Osteoblast (primary cell): ENCODE measurements around the gene NTHL1. TPM values are rescaled to one million over a fixed set of nuclear protein-coding genes. Genes with fewer than 3 reads are reported as not detected.

Experiments used
- DNase-seq: peaks from one replicate; pipeline ENCODE4 v3.0.0; 2011; ENCODE audit warnings: low spot score, mixed read lengths; ENCODE audit not compliant: insufficient read length; ENCODE audit errors: missing footprints
- H2AFZ ChIP-seq: 2 replicates; pipeline ENCODE4 v1.6.0; 2011; ENCODE audit warnings: mild to moderate bottlenecking, low read length
- H3K27ac ChIP-seq: 2 replicates; pipeline ENCODE4 v1.5.1; 2011; ENCODE audit warnings: mild to moderate bottlenecking, low read depth, low read length, moderate library complexity
- H3K27me3 ChIP-seq: 2 replicates; pipeline ENCODE4 v1.6.0; 2012; ENCODE audit warnings: mild to moderate bottlenecking, control low read depth, inconsistent platforms, low read length, moderate library complexity; ENCODE audit not compliant: insufficient read depth
- H3K36me3 ChIP-seq: 2 replicates; pipeline ENCODE4 v1.5.1; 2011; ENCODE audit warnings: mild to moderate bottlenecking, low read length, control low read depth, moderate library complexity; ENCODE audit not compliant: insufficient read depth
- H3K4me1 ChIP-seq: 2 replicates; pipeline ENCODE4 v1.5.1; 2011; ENCODE audit warnings: mild to moderate bottlenecking, low read length, control low read depth, moderate library complexity; ENCODE audit not compliant: insufficient read depth
- H3K4me2 ChIP-seq: 2 replicates; pipeline ENCODE4 v1.6.0; 2011; ENCODE audit warnings: mild to moderate bottlenecking, low read length; ENCODE audit not compliant: insufficient read depth
- H3K4me3 ChIP-seq: fragments of 200-600 bp; sonication (generic); 3 replicates; pipeline ENCODE4 v1.5.1; 2012; ENCODE audit warnings: mild to moderate bottlenecking, low read length, inconsistent platforms; ENCODE audit not compliant: insufficient read depth
- H3K79me2 ChIP-seq: 2 replicates; pipeline ENCODE4 v1.6.0; 2012; ENCODE audit warnings: mild to moderate bottlenecking, low read length, control low read depth, inconsistent platforms; ENCODE audit not compliant: insufficient read depth
- H3K9me3 ChIP-seq: 2 replicates; pipeline ENCODE4 v1.5.1; 2011; ENCODE audit warnings: low read depth, low read length, control low read depth
- H4K20me1 ChIP-seq: 2 replicates; pipeline ENCODE4 v1.6.0; 2012; ENCODE audit warnings: mild to moderate bottlenecking, low read length, control low read depth; ENCODE audit not compliant: insufficient read depth
- CTCF ChIP-seq: IDR thresholded peaks from 2 replicates; pipeline ENCODE4 v1.5.1; 2011; ENCODE audit warnings: mild to moderate bottlenecking, low read depth, low read length, moderate library complexity; ENCODE audit errors: extremely low read depth
- total RNA-seq: library from RNA; depleted of rRNA; stranded (reverse); fragments of >200 nt; gene quantifications from 2 replicates; pipeline ENCODE4 v1.2.3, GENCODE V29; 2012

NTHL1 gene
- total RNA-seq, 1 donor: 22.8 TPM

- no peak for TF ChIP-seq CTCF
- H3K27ac ChIP-seq: no peak overlapping the region
- peak overlapping the region; percentile 20 for H2AFZ ChIP-seq
- peaks cover 18% of the 10 kb centered on the region for H3K4me1 ChIP-seq
- peaks cover 15% of the 10 kb centered on the region for H3K79me2 ChIP-seq
- no peaks in the 10 kb centered on the region for H3K9me3 ChIP-seq
- peak overlapping the region; percentile 73 for H3K4me2 ChIP-seq
- no peaks in the 10 kb centered on the region for H3K27me3 ChIP-seq
- DNase-seq: no peak
- peaks cover 16% of the 10 kb centered on the region for H4K20me1 ChIP-seq
- H3K4me3 ChIP-seq: peak overlapping the region; percentile 61
- no peaks in the 10 kb centered on the region for H3K36me3 ChIP-seq
Measured at GRCh38 chr16:2025878-2026460, 21.7 kb downstream of the NTHL1 start.

- no peak for TF ChIP-seq CTCF
- H3K4me1 ChIP-seq: peaks cover 18% of the 10 kb centered on the region
- peaks cover 16% of the 10 kb centered on the region for H4K20me1 ChIP-seq
- no peak overlapping the region for H3K4me2 ChIP-seq
- no peak overlapping the region for H3K4me3 ChIP-seq
- DNase-seq: no peak
- H3K36me3 ChIP-seq: no peaks in the 10 kb centered on the region
- H3K9me3 ChIP-seq: no peaks in the 10 kb centered on the region
- H3K27ac ChIP-seq: no peak overlapping the region
- H3K79me2 ChIP-seq: peaks cover 15% of the 10 kb centered on the region
- no peak overlapping the region for H2AFZ ChIP-seq
- H3K27me3 ChIP-seq: peaks cover 6% of the 10 kb centered on the region
Measured at GRCh38 chr16:2025251-2025650, 22.4 kb downstream of the NTHL1 start.

- Histone ChIP-seq H4K20me1 (peaks cover 16% of the 10 kb centered on the region), H2AFZ (no peak overlapping the region), H3K4me1 (peaks cover 18% of the 10 kb centered on the region), H3K36me3 (no peaks in the 10 kb centered on the region), H3K4me2 (no peak overlapping the region), H3K27ac (no peak overlapping the region), H3K4me3 (no peak overlapping the region), H3K79me2 (peaks cover 15% of the 10 kb centered on the region), H3K27me3 (peaks cover 15% of the 10 kb centered on the region), H3K9me3 (no peaks in the 10 kb centered on the region)
- TF ChIP-seq CTCF: no peak
- no peak for DNase-seq
Measured at GRCh38 chr16:2024032-2024420, 23.6 kb downstream of the NTHL1 start.

GRCh38 chr16:2023092-2024031 lies 24.3 kb downstream of the NTHL1 start:
- Histone ChIP-seq H3K4me3 (peak overlapping the region; percentile 70), H4K20me1 (peaks cover 11% of the 10 kb centered on the region), H3K36me3 (no peaks in the 10 kb centered on the region), H3K27me3 (peaks cover 19% of the 10 kb centered on the region), H3K4me1 (peaks cover 15% of the 10 kb centered on the region), H2AFZ (peak overlapping the region; percentile 97), H3K9me3 (no peaks in the 10 kb centered on the region), H3K4me2 (peak overlapping the region; percentile 91), H3K79me2 (peaks cover 12% of the 10 kb centered on the region), H3K27ac (no peak overlapping the region)
- DNase-seq: peak; percentile 100
- peak; percentile 82 for TF ChIP-seq CTCF
